Measurements from ENCODE around the gene FTCDNL1.

Gene FTCDNL1

DNA sequence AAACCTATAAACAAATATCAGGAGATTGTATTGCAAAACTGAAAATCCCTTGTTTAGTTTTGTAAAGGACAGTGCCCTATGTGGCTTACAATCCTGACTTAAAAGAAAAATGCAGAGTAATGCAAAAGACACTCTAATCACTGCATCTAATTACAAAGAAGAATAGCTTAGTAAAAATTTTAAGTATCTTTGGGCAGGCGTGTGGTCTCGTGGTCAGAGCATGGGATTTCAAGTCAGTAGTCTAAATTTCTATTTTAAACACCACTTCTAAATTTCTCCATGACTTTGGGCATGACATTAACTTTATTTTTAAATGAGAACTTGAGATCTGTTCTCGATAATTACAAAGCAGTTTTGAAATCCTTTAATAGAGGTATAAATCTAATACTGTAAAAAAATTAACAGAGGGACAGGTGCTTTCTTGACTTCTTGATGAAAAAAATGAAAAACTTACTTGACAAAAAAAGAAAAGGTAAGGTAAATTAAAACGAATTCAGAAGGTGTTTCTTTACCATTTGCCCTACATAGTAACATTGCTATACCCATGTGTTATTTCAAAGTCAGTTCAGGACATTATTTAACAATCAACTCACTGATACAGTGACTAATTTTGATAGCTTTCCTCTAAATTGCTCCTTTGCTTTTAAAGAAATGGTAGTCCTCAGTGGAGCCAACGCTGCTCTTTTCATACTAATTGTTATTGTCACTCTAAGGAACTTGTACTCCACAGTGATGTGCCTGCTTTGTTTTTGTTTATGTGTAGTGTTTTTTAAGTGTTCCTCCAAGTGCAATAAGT is 17.6 kb upstream of the FTCDNL1 start (continued):
- TF ChIP-seq, protein P1, sequence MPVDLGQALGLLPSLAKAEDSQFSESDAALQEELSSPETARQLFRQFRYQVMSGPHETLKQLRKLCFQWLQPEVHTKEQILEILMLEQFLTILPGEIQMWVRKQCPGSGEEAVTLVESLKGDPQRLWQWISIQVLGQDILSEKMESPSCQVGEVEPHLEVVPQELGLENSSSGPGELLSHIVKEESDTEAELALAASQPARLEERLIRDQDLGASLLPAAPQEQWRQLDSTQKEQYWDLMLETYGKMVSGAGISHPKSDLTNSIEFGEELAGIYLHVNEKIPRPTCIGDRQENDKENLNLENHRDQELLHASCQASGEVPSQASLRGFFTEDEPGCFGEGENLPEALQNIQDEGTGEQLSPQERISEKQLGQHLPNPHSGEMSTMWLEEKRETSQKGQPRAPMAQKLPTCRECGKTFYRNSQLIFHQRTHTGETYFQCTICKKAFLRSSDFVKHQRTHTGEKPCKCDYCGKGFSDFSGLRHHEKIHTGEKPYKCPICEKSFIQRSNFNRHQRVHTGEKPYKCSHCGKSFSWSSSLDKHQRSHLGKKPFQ (tag by site-specific recombination; IDR thresholded peaks at IDR 0.05), result no peak

DNA sequence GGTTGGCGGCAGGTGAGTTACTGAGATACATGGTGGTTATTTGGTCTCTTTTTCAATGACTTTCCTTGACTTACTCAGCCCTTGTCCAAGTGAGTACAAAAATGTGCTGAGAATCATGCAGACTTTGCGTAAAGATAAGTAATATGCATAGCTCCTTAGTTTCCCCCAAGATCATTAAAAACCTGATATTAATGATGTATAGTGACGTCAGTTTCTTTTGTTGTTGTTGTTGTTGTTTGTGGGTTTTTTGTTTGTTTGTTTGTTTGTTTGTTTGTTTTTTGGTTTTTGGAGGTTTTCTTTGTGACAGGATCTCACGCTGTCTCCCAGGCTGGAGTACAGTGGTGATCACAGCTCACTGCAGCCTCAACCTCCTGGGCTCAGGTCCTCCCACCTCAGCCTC is 14.9 kb upstream of the FTCDNL1 start:
- Histone ChIP-seq H3K36me3 (ENCODE audit: control insufficient read depth in 2 of 2, insufficient read depth in 1 of 2, low read length in 2 of 2) (no peaks in the 10 kb centered on the region), H3K27ac (ENCODE audit: extremely low read depth, low read depth, low read length) (no peak overlapping the region), H3K4me3 (ENCODE audit: low read depth, low read length) (no peak overlapping the region), H3K4me1 (ENCODE audit: control insufficient read depth, insufficient read depth, low read length) (0 out of 2 replicates have a peak, but pooled peaks cover 2% of the 10 kb centered on the region), H3K9me3 (ENCODE audit: control insufficient read depth, insufficient read depth, low read depth, low read length) (no peaks in the 10 kb centered on the region)
- ChIA-PET POLR2A (no interaction called here), CTCF (interaction anchor here (1.6 to 1.7 kb wide), 2 partner anchors 74 to 125 kb away, joined by 4 to 6 read pairs; no protein-coding TSS in a partner anchor)
- TF ChIP-seq, protein P2, sequence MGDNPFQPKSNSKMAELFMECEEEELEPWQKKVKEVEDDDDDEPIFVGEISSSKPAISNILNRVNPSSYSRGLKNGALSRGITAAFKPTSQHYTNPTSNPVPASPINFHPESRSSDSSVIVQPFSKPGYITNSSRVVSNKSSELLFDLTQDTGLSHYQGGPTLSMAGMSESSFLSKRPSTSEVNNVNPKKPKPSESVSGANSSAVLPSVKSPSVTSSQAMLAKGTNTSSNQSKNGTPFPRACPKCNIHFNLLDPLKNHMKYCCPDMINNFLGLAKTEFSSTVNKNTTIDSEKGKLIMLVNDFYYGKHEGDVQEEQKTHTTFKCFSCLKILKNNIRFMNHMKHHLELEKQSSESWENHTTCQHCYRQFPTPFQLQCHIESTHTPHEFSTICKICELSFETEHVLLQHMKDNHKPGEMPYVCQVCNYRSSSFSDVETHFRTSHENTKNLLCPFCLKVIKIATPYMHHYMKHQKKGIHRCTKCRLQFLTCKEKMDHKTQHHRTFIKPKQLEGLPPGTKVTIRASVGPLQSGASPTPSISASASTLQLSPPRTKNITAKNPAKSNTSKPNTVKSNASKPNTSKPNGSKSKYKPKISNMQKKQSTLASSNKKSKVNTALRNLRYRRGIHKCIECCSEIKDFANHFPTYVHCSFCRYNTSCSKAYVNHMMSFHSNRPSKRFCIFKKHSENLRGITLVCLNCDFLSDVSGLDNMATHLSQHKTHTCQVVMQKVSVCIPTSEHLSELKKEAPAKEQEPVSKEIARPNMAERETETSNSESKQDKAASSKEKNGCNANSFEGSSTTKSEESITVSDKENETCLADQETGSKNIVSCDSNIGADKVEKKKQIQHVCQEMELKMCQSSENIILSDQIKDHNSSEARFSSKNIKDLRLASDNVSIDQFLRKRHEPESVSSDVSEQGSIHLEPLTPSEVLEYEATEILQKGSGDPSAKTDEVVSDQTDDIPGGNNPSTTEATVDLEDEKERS (tag by site-specific recombination; IDR thresholded peaks at IDR 0.05), result no peak
- no peak for TF ChIP-seq ZNF621 (tag by site-specific recombination; IDR thresholded peaks at IDR 0.05)
- TF ChIP-seq ZSCAN16 (tag by site-specific recombination; IDR thresholded peaks at IDR 0.05), result no peak
- no peak for TF ChIP-seq ZNF549 (tag by site-specific recombination; IDR thresholded peaks at IDR 0.05)
- no peak for TF ChIP-seq ZNF354C (tag by site-specific recombination; IDR thresholded peaks at IDR 0.05; ENCODE audit: borderline replicate concordance, low read depth)
- TF ChIP-seq ZNF211 (tag by site-specific recombination; IDR thresholded peaks at IDR 0.05; ENCODE audit: low read depth), result no peak
- no peak for TF ChIP-seq ZFP69B (tag by site-specific recombination; IDR thresholded peaks at IDR 0.05)
- TF ChIP-seq ZFP3 (tag by site-specific recombination; IDR thresholded peaks at IDR 0.05; ENCODE audit: low read depth), result no peak
- no peak for TF ChIP-seq ZNF624 (tag by site-specific recombination; IDR thresholded peaks at IDR 0.05)
- no peak for TF ChIP-seq ZNF324 (tag by site-specific recombination; IDR thresholded peaks at IDR 0.05)
- no peak for TF ChIP-seq ZNF146 (tag by site-specific recombination; IDR thresholded peaks at IDR 0.05)
- no peak for TF ChIP-seq SP2 (tag by site-specific recombination; IDR thresholded peaks at IDR 0.05)
- no peak for TF ChIP-seq ZNF626 (tag by site-specific recombination; IDR thresholded peaks at IDR 0.05)
- TF ChIP-seq, protein P3, sequence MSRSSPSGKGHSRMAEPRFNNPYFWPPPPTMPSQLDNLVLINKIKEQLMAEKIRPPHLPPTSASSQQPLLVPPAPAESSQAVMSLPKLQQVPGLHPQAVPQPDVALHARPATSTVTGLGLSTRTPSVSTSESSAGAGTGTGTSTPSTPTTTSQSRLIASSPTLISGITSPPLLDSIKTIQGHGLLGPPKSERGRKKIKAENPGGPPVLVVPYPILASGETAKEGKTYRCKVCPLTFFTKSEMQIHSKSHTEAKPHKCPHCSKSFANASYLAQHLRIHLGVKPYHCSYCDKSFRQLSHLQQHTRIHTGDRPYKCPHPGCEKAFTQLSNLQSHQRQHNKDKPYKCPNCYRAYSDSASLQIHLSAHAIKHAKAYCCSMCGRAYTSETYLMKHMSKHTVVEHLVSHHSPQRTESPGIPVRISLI (tag by site-specific recombination; IDR thresholded peaks at IDR 0.05), result no peak
- TF ChIP-seq HOXD13 (CRISPR knock-in tag; IDR thresholded peaks at IDR 0.05; ENCODE audit: borderline replicate concordance), result no peak

DNA sequence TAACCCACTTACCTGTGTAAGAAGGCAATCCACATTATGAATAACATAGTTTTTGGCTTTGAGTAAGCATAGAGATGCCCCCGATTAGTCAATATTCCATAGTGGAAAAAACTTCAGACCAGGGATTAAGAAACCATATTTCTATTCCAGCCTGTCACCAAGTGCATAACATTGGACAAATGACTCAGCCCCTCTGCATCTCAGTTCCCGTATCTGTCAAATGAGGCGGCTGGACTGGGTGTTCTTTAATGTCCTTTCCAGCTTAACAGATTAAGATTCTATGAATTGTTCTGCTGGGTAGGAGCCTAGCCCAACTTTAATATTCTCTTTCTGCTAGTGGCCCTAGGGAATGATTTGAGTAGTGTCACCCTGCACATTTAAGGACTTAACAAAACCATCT is 11.8 kb upstream of the FTCDNL1 start:
- Histone ChIP-seq H3K36me3 (ENCODE audit: control insufficient read depth in 2 of 2, insufficient read depth in 1 of 2, low read length in 2 of 2) (no peaks in the 10 kb centered on the region), H3K4me1 (ENCODE audit: control insufficient read depth, insufficient read depth, low read length) (no peaks in the 10 kb centered on the region), H3K9me3 (ENCODE audit: control insufficient read depth, insufficient read depth, low read depth, low read length) (no peaks in the 10 kb centered on the region), H3K27ac (ENCODE audit: extremely low read depth, low read depth, low read length) (no peak overlapping the region), H3K4me3 (ENCODE audit: low read depth, low read length) (no peak overlapping the region)
- ChIA-PET CTCF (interaction anchor here (0.7 to 3.1 kb wide), 8 partner anchors 10 to 159 kb away, joined by 3 to 22 read pairs (median 4); no protein-coding TSS in a partner anchor), POLR2A (no interaction called here)
- TF ChIP-seq ZNF560 (tag by site-specific recombination; IDR thresholded peaks at IDR 0.05; ENCODE audit: borderline replicate concordance) (no peak), ZNF132 (tag by site-specific recombination; IDR thresholded peaks at IDR 0.05; ENCODE audit: borderline replicate concordance) (no peak), FEZF1 (tag by site-specific recombination; IDR thresholded peaks at IDR 0.05) (no peak), KLF1 (tag by site-specific recombination; IDR thresholded peaks at IDR 0.05) (no peak), ZNF335 (tag by site-specific recombination; conservative IDR thresholded peaks at IDR 0.05) (no peak), ZNF146 (tag by site-specific recombination; IDR thresholded peaks at IDR 0.05) (no peak), ZNF768 (tag by site-specific recombination; IDR thresholded peaks at IDR 0.05) (no peak)
- TF ChIP-seq, protein P4, sequence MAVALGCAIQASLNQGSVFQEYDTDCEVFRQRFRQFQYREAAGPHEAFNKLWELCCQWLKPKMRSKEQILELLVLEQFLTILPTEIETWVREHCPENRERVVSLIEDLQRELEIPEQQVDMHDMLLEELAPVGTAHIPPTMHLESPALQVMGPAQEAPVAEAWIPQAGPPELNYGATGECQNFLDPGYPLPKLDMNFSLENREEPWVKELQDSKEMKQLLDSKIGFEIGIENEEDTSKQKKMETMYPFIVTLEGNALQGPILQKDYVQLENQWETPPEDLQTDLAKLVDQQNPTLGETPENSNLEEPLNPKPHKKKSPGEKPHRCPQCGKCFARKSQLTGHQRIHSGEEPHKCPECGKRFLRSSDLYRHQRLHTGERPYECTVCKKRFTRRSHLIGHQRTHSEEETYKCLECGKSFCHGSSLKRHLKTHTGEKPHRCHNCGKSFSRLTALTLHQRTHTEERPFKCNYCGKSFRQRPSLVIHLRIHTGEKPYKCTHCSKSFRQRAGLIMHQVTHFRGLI (tag by site-specific recombination; IDR thresholded peaks at IDR 0.05), result no peak
- TF ChIP-seq, protein P5, sequence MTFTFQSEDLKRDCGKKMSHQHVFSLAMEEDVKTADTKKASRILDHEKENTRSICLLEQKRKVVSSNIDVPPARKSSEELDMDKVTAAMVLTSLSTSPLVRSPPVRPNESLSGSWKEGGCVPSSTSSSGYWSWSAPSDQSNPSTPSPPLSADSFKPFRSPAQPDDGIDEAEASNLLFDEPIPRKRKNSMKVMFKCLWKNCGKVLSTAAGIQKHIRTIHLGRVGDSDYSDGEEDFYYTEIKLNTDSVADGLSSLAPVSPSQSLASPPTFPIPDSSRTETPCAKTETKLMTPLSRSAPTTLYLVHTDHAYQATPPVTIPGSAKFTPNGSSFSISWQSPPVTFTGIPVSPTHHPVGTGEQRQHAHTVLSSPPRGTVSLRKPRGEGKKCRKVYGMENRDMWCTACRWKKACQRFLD (tag by site-specific recombination; IDR thresholded peaks at IDR 0.05), result no peak

Data from HEK293 (cell line).